GM12865 (cell line): ENCODE results near the gene WNT3A.

Experiments used
- DNase-seq: peaks from one replicate; pipeline ENCODE4 v3.0.0; 2010; ENCODE audit warnings: low read depth
- H3K4me3 ChIP-seq: 2 replicates; pipeline ENCODE4 v1.5.1; 2011; ENCODE audit warnings: mild to moderate bottlenecking, low read depth, low read length, control low read depth
- CTCF ChIP-seq: IDR thresholded peaks from 2 replicates; pipeline ENCODE4 v1.5.1; 2011; ENCODE audit warnings: low read length, control low read depth, low read depth, inconsistent platforms; ENCODE audit not compliant: insufficient read depth; ENCODE audit errors: missing control alignments

The WNT3A gene

DNA sequence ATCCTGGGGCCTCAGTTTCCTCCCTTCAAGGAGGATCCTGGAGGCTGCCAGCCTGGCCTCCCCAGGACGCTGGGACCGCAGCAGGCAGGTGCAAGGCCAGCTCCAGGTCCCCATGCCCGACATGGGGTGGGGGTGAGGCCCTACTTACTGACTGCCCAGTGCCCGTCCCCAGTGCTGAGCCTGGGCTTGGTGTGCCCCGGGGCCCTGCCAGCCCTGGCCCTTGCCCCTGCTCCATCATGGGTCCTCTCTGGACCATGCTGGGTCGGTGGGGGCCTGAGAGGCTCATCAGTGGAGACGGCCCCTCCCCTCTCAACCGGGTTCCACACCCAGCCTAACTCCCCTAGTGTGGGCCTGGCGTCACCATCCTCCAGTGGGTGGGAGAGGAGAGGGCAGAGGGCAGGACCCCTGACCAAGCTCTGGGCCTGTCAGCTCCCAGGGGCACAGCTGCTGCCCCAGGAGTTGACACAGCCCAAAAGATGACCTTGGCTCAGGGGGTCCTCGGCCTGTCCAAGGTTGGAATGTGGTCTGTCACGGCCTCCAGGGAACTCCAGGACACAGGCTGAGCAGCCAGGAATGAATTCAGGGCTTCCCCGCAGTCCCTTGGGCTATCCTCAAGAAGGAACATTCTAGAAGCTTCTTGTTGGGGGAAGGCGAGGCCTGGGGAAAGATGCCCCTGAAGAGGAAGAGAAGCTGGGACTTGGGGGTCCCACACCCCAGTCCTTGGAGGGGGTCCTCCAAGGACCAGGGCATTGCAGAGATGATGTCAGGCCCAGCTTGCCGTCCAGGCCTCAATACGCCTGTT, 58.1 kb downstream of the WNT3A start:
- no peak for TF ChIP-seq CTCF
- H3K4me3 ChIP-seq, result no peak overlapping the region
- no peak for DNase-seq

DNA sequence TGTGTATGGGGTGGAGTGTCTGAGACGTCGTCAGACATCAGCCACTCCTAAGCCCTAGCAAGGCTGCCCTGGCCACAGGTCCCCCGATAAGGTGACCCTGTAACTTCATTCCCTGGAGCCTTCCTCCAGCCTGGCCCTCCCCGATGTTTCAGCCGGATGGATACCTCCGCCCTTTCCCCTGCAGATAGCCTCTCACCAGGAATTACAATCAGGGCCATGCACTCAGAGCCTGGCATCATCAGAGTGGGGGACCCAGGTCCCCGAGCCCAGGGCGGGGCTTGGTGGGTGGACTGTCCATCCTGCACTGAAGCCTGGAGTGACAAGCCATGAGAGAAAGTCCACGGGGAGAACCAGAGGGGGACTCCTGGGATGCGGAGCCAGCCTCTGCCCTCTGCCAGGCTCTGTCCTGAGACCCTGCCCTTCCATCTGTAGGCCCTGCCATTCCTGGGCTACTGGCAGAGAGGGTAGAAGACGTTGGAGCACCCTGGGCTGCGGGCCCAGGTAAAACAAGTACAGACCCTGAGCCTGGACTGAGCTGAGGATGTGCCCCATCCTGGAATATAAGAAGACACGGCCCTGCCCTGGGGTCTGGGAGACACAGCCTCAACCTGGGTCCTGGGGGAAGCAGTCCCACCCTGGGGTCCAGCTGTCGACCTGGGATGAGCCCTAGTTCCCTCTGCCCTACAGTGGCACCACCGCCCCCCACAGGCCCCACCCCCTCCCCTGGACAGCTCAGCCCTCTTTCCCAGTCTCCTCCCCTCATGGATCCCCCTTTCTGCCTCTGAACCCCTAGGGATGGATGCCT, 58.9 kb downstream of the WNT3A start:
- no peak for TF ChIP-seq CTCF
- no peak for DNase-seq
- H3K4me3 ChIP-seq, result no peak overlapping the region

GRCh38 chr1:228066416-228066815, 59.6 kb downstream of the WNT3A start:
- TF ChIP-seq CTCF, result no peak
- no peak for DNase-seq
- no peak overlapping the region for H3K4me3 ChIP-seq

- H3K4me3 ChIP-seq, result no peak overlapping the region
- TF ChIP-seq CTCF, result no peak
- DNase-seq, result no peak
Observed at GRCh38 chr1:228066891-228067654, 60.3 kb downstream of the WNT3A start.

DNA sequence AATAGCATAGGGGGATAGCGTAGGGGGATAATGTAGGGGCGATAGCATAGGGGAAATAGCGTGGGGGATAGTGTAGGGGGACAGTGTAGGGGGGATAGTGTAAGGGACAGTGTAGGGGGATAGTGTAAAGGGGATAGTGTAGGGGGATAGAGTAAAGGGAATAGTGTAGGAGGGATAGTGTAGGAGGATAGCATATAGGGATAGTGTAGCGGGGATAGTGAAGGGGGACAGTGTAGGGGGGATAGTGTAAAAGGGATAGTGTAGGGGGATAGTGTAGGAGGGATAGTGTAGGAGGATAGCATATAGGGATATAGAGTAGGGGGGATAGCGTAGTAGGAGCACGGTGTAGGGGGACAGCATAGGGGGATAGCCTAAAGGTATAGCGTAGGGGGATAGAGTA, 61.6 kb downstream of the WNT3A start:
- H3K4me3 ChIP-seq, result no peak overlapping the region
- no peak for DNase-seq
- TF ChIP-seq CTCF, result no peak

DNA sequence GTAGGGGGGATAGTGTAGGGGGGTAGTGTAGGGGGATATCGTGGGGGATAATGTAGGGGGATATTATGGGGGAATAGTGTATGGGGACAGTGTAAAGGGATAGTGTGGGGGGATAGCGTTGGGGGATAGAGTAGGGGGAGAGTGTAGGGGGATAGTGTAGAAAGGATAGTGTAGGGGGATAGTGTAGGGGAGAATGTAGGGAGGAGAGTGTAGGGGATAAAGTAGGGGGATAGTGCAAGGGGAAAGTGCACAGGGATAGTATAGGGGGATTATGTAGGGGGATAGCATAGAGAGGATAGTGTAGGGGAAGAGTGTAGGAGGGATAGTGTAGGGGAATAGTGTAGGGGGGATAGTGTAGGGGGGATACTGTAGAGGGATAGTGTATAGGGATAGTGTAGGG, 63.4 kb downstream of the WNT3A start:
- TF ChIP-seq CTCF, result no peak
- DNase-seq, result no peak
- no peak overlapping the region for H3K4me3 ChIP-seq
